Heart right ventricle (tissue), 16 donors: ENCODE data around the gene FNDC11. TPM values are rescaled to one million over a fixed set of nuclear protein-coding genes. Genes with fewer than 3 reads are reported as not detected.

Experiments used
- ATAC-seq, 8 donors: fragments of 200-7000 bp; cut with Tn5 transposase; one replicate each; pipeline ENCODE4 v1.9.1; 2020; ENCODE audit warnings: mild to moderate bottlenecking in 8 of 8, moderate library complexity in 8 of 8, moderate number of reproducible peaks in 1 of 8
- DNase-seq, 2 donors: peaks; one replicate each; pipeline ENCODE4 v3.0.0-alpha.2; 2020
- H3K27ac ChIP-seq, 10 donors: fragments of 200-600 bp; sonication (generic) in 2 of 10; one replicate each; pipeline versions ENCODE4 v1.5.0 to v1.8.0; 2020 to 2022; ENCODE audit warnings: mild to moderate bottlenecking in 3 of 10
- H3K27me3 ChIP-seq, 7 donors: fragments of 200-600 bp; one replicate each; pipeline ENCODE4 v1.8.0; 2021 to 2022; ENCODE audit warnings: mild to moderate bottlenecking in 2 of 7
- H3K36me3 ChIP-seq, 9 donors: fragments of 200-600 bp; sonication (generic) in 1 of 9; one replicate each; pipeline versions ENCODE4 v1.5.0 to v1.8.0; 2020 to 2022; ENCODE audit warnings: mild to moderate bottlenecking in 2 of 9
- H3K4me1 ChIP-seq, 9 donors: fragments of 200-600 bp; sonication (generic) in 1 of 9; one replicate each; pipeline versions ENCODE4 v1.5.0 to v1.8.0; 2020 to 2022; ENCODE audit warnings: mild to moderate bottlenecking in 4 of 9
- H3K4me3 ChIP-seq, 10 donors: fragments of 200-600 bp; sonication (generic) in 2 of 10; one replicate each; pipeline versions ENCODE4 v1.5.0 to v1.8.0; 2020 to 2022; ENCODE audit warnings: mild to moderate bottlenecking in 7 of 10, moderate library complexity in 2 of 10
- H3K9me3 ChIP-seq, 11 donors: fragments of 200-600 bp in 10 of 11; sonication (generic) in 2 of 11; one replicate each; pipeline versions ENCODE4 v1.5.0 to v1.8.0; 2013 to 2022; ENCODE audit warnings: mild to moderate bottlenecking in 2 of 11, control low read depth in 1 of 11, moderate library complexity in 1 of 11
- CTCF ChIP-seq, 9 donors: fragments of 200-600 bp; sonication (generic) in 2 of 9; IDR thresholded peaks; one replicate each; pipeline versions ENCODE4 v1.5.0 to v1.8.0; 2021 to 2022; ENCODE audit warnings: antibody characterized with exemption in 9 of 9, mild to moderate bottlenecking in 5 of 9, moderate library complexity in 1 of 9
- WGBS, 2 donors: extraction: QIAGEN DNeasy Blood & Tissue Kit; methylation state at CpG; one replicate each; pipeline ENCODE4 v1.1.7; 2013; ENCODE audit warnings: inconsistent platforms in 1 of 2; 5-methylcytosine and 5-hydroxymethylcytosine counted together
- intact Hi-C, 10 donors: fragments of 100-400 bp; cut with DNase I; formaldehyde crosslinking; loops; one replicate each; pipeline versions ENCODE4 v1.11.1 to v1.14.2; 2022
- polyA plus RNA-seq, 2 donors: library from polyadenylated mRNA; stranded (reverse); fragments of 200-250 nt; gene quantifications; one replicate each; pipeline ENCODE4 v1.2.3, GENCODE V29; 2013
- total RNA-seq, 10 donors: library from RNA; stranded (reverse); fragmentation: NEBNext Ultra II Directional in 3 of 10; extraction: Animal tissue kit (Norgen Biotek cat#: 25700) in 3 of 10; gene quantifications; one replicate each; pipeline versions ENCODE4 v1.2.1 to v1.2.4, GENCODE V29; 2021 to 2023
- donor health status: Arrhythmogenic right ventricular cardiomyopathy.
- donor health status: ischemic (EF 13 %, LVEDD 7.1; RV severe dilation, severe dysfunction).
- donor health status: healthy with polysubstance abuse.
- donor health status: DM: no; HTN: yes; CAD: no.
- donor health status: DM: no; HTN: no; CAD: no.
- donor health status: ischemic (EF 25% LVEDD 6.9; RV normal size, moderate dysfunction).
- donor health status: ischemic (EF 25% LVEDD 5.7; RV mildly dilated, moderate dysfunction).
- donor health status: healthy.
- donor health status: DM: yes; HTN: yes; CAD: no.
- donor health status: Ischemic cardiomyopathy.
- donor health status: ischemic (EF 35%, LVEDD 5.7; RV mildly dilated, moderate dysfunction).
- donor health status: nonischemic (EF 11% LVEDD 7.7; RV severe dilation, severe dysfunction).
- donor health status: DM: yes; HTN: yes; CAD: no.
- donor health status: PGD.
- donor health status: ischemic (EF 29% LVEDD 5.4; RV normal size, mild dysfunction).
- donor health status: nonischemic (EF 23%, LVEDD 6.1; RV moderate dilation, normal function).

FNDC11 gene
- total and polyA plus RNA-seq, 12 donors, result 0.09 to 0.29 (median 0.18) TPM; not detected in 6

- peak within 1 kb of the TSS in 9 of 10 donors; percentile 6 to 51 (median 31) for H3K4me3 ChIP-seq
- H3K27me3 ChIP-seq, result peaks cover 0 to 38% (median 20%) of the 10 kb centered on the region in 7 donors
- intact Hi-C loops, result loop anchor here in 7 of 10 donors (5.0 to 10.0 kb wide), 5 partner anchors 40 to 435 kb away; partner anchors contain the start of genes TPD52L2 (in 4 of the 7) and ABHD16B (in 3 of the 7)
- no peaks in the 10 kb centered on the region for H3K36me3 ChIP-seq
- TF ChIP-seq CTCF (IDR thresholded peaks at IDR 0.05), result no peak
- WGBS, 2 donors, result 77 to 85% methylated on average over 29 of the region's 29 CpGs
- ATAC-seq, result peak in 6 of 8 donors; percentile 4 to 30 (median 22)
- H3K9me3 ChIP-seq, result no peaks in the 10 kb centered on the region
- H3K27ac ChIP-seq, result peak within 1 kb of the TSS in 7 of 10 donors; percentile 34 to 91 (median 57)
- peak in 1 of 2 donors; percentile 47 for DNase-seq
- H3K4me1 ChIP-seq, result peaks cover 0 to 34% (median 16%) of the 10 kb centered on the region in 9 donors
Observed at GRCh38 chr20:63536997-63537524, 16.9 kb upstream of the FNDC11 start, which contains the start of gene PTK6. TSS of gene PTK6 (minus strand) at chr20:63537376. CDS start at chr20:63537314, 62 bp downstream.

DNA sequence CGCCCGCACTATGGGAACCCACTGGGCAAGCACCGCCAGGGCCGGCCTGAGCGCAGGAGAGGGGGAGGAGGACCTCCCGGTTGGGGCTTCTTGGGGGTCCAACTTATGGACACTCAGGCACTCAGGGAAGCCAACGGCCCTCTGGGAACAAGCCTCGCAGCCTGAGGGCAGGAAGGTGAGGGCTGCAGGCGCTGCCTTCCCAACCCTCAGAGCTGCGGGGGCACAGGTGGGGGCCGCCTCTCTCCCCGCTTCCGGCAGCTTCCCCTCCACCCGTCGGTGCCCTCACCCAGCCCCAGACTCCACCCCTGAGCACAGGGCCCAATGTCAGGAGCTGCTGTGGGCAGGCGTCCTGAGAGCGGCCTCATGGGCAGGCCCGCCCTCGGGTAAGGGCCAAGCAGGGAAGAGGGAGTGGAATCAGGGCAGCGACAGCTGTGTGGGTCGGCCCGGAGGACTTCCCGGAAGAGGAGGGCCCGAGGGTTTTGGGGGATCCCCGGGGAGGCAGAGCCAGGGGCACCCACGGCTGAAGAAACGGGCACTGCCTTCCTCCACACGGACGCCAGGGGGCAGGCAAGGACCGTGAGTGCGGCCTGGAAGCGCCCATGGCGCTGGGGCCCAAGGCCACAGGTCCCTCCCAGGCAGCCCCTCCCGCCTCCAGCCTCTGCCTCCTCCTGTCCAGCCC lies 16.3 kb upstream of the FNDC11 start:
- intact Hi-C loops, result loop anchor here in 9 of 10 donors (1.0 to 10.0 kb wide), 10 partner anchors 40 to 437 kb away; partner anchors contain the start of genes TPD52L2 (in 5 of the 9) and ABHD16B (in 3 of the 9)
- peaks cover 0 to 38% (median 20%) of the 10 kb centered on the region in 7 donors for H3K27me3 ChIP-seq
- peak overlapping the region in 9 of 10 donors; percentile 6 to 51 (median 31) for H3K4me3 ChIP-seq
- WGBS, 2 donors, result 18 to 26% methylated on average over 31 to 34 of the region's 34 CpGs
- TF ChIP-seq CTCF (IDR thresholded peaks at IDR 0.05), result peak; percentile 93 to 99 (median 97)
- no peaks in the 10 kb centered on the region for H3K9me3 ChIP-seq
- peak; percentile 80 to 87 for DNase-seq
- H3K36me3 ChIP-seq, result no peaks in the 10 kb centered on the region
- peak; percentile 86 to 93 (median 88) for ATAC-seq
- H3K4me1 ChIP-seq, result peaks cover 0 to 34% (median 16%) of the 10 kb centered on the region in 9 donors
- H3K27ac ChIP-seq, result peak overlapping the region in 7 of 10 donors; percentile 34 to 91 (median 57)

DNA sequence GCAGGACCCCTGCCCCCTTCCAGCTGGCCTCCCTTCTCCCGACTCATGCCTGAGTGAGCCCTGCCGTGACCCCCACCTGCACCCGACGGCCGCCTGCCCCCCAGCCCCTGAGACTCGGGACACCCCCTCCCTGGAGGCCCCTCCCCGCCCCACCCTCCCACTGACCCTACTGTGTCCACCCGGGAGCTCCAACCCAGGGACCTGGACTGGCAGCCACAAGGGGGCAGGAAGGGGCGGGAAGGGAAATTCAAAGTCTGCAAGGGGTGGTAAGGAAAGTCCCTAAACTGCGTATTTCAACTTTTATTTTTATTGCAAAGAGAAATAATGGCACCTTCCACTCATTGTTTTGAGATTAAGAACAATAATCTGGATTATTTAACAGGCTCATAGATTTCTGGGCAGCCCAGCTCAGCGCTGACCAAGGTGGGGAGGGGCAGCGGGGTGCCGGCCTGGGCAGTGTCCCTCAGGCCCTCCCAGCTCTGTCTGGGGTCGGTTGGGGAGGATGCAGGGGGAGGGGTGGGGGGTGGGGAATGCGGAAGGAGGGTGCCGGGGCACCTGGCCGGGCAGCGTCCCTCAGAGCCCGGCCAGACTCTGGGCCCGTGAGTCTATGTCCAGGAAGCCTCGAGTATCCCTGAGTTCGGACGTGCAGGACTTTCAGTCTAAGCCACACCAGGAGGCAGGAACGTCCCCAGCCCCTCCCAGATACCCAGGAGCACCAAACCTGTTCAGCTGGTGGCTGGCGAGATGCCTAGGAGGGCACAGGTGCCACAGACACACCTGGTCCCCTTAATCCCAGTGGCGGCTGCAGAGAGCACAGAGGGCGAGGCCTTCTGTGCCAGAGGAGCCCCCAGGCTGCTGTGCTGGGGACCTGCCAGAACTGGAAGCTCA lies 15.5 kb upstream of the FNDC11 start:
- intact Hi-C loops, result loop anchor here in 9 of 10 donors (1.0 to 10.0 kb wide), 10 partner anchors 39 to 436 kb away; partner anchors contain the start of genes TPD52L2 (in 5 of the 9) and ABHD16B (in 3 of the 9)
- TF ChIP-seq CTCF (IDR thresholded peaks at IDR 0.05), result peak in 4 of 9 donors; percentile 5 to 46 (median 38)
- ATAC-seq (peak; percentile 18 to 60 (median 36)), DNase-seq (no peak)
- H3K27me3 ChIP-seq, result peaks cover 0 to 33% (median 17%) of the 10 kb centered on the region in 7 donors
- no peaks in the 10 kb centered on the region for H3K36me3 ChIP-seq
- WGBS, 2 donors, result 47 to 52% methylated on average over 26 to 27 of the region's 27 CpGs
- peak overlapping the region in 9 of 10 donors; percentile 6 to 51 (median 31) for H3K4me3 ChIP-seq
- no peaks in the 10 kb centered on the region for H3K9me3 ChIP-seq
- peaks cover 0 to 34% (median 16%) of the 10 kb centered on the region in 9 donors for H3K4me1 ChIP-seq
- H3K27ac ChIP-seq, result peak overlapping the region in 7 of 10 donors; percentile 34 to 91 (median 57)
